Kasumi-1 (cell line): ENCODE measurements around the gene KCNK16.
"Not testable (repeated sequence)": the region's sequence is repeated elsewhere in the genome, so short reads cannot be mapped to it uniquely, and the experiment has no call there.

ENCODE experiments used
- DNase-seq, 2 experiments: peaks; one replicate each; lab custom pipeline; 2025; lab: John Stamatoyannopoulos, UW

The KCNK16 gene

GRCh38 chr6:39309942-39310531 is 12.5 kb downstream of the KCNK16 start:
- peak; percentile 65 to 71 for DNase-seq

GRCh38 chr6:39307462-39307861 is 15.0 kb downstream of the KCNK16 start:
- DNase-seq = no peak

- DNase-seq = no peak
Measured at GRCh38 chr6:39304951-39305350, 17.6 kb downstream of the KCNK16 start.

GRCh38 chr6:39303425-39304153 is 18.9 kb downstream of the KCNK16 start:
- DNase-seq = no peak

- DNase-seq = peak; percentile 75 to 77
Measured at GRCh38 chr6:39302669-39303424, 19.7 kb downstream of the KCNK16 start.

GRCh38 chr6:39302011-39302410 is 20.5 kb downstream of the KCNK16 start:
- no peak for DNase-seq

- no peak for DNase-seq
Measured at GRCh38 chr6:39301606-39302005, 20.9 kb downstream of the KCNK16 start.

- peak in 1 of 2 experiments; percentile 2 for DNase-seq
Measured at GRCh38 chr6:39300739-39301138, 21.8 kb downstream of the KCNK16 start.

- no peak for DNase-seq
Measured at GRCh38 chr6:39298061-39298460, 24.4 kb downstream of the KCNK16 start.

- no peak for DNase-seq
Measured at GRCh38 chr6:39296745-39297640, 25.5 kb downstream of the KCNK16 start.

- DNase-seq = no peak
Measured at GRCh38 chr6:39295611-39296011, 26.9 kb downstream of the KCNK16 start.

- DNase-seq = no peak
Measured at GRCh38 chr6:39294899-39295298, 27.6 kb downstream of the KCNK16 start.

GRCh38 chr6:39294133-39294532 is 28.4 kb downstream of the KCNK16 start:
- no peak for DNase-seq

GRCh38 chr6:39292637-39293036 is 29.9 kb downstream of the KCNK16 start:
- DNase-seq = no peak

GRCh38 chr6:39289490-39289889 is 33.0 kb downstream of the KCNK16 start:
- no peak for DNase-seq

- DNase-seq = no peak
Measured at GRCh38 chr6:39287601-39288000, 34.9 kb downstream of the KCNK16 start.

- not testable (repeated sequence) for DNase-seq
Measured at GRCh38 chr6:39286596-39286995, 35.9 kb downstream of the KCNK16 start.

- DNase-seq = no peak
Measured at GRCh38 chr6:39282774-39283173, 39.7 kb downstream of the KCNK16 start.

GRCh38 chr6:39281312-39281980 is 41.1 kb downstream of the KCNK16 start:
- no peak for DNase-seq

- no peak for DNase-seq
Measured at GRCh38 chr6:39280247-39280731, 42.2 kb downstream of the KCNK16 start.

- no peak for DNase-seq
Measured at GRCh38 chr6:39279539-39279938, 43.0 kb downstream of the KCNK16 start.
